Panc1 (cell line): ENCODE data around the gene DAB1.

Experiments
- CTCF ChIP-seq: fragments of 450-650 bp; IDR thresholded peaks from 2 replicates; pipeline ENCODE4 v1.5.1; 2017; ENCODE audit warnings: mild to moderate bottlenecking
- POLR2AphosphoS5 ChIP-seq: IDR thresholded peaks from 2 replicates; pipeline ENCODE4 v1.6.1; 2012; ENCODE audit warnings: mild to moderate bottlenecking, low read depth, low read length, moderate library complexity

GRCh38 chr1:57234459-57234858, 189.4 kb downstream of the DAB1 start:
- TF ChIP-seq CTCF (no peak), POLR2AphosphoS5 (no peak)
